ENCODE data around the gene CANT1.
"Not testable (repeated sequence)": the region's sequence is repeated elsewhere in the genome, so short reads cannot be mapped to it uniquely, and the experiment has no call there.

Gene CANT1

GRCh38 chr17:78961571-78961970 lies 48.0 kb downstream of the CANT1 start:
- DNase-seq (ENCODE audit: low read depth in 1 of 2, low spot score in 1 of 2), result no peak

- no peak for DNase-seq (ENCODE audit: low read depth in 1 of 2, low spot score in 1 of 2)
Measured at GRCh38 chr17:78960928-78961327, 48.6 kb downstream of the CANT1 start.

- no peak for DNase-seq (ENCODE audit: low read depth in 1 of 2, low spot score in 1 of 2)
Measured at GRCh38 chr17:78959803-78960202, 49.8 kb downstream of the CANT1 start.

- no peak for DNase-seq (ENCODE audit: low read depth in 1 of 2, low spot score in 1 of 2)
Measured at GRCh38 chr17:78958641-78959127, 50.9 kb downstream of the CANT1 start.

- no peak for DNase-seq (ENCODE audit: low read depth in 1 of 2, low spot score in 1 of 2)
Measured at GRCh38 chr17:78957128-78957527, 52.4 kb downstream of the CANT1 start.

- no peak for DNase-seq (ENCODE audit: low read depth in 1 of 2, low spot score in 1 of 2)
Measured at GRCh38 chr17:78956254-78956653, 53.3 kb downstream of the CANT1 start.

- DNase-seq (ENCODE audit: low read depth in 1 of 2, low spot score in 1 of 2), result no peak
Measured at GRCh38 chr17:78954684-78955083, 54.9 kb downstream of the CANT1 start.

GRCh38 chr17:78953356-78954350 lies 55.9 kb downstream of the CANT1 start:
- no peak for DNase-seq (ENCODE audit: low read depth in 1 of 2, low spot score in 1 of 2)

- no peak for DNase-seq (ENCODE audit: low read depth in 1 of 2, low spot score in 1 of 2)
Measured at GRCh38 chr17:78952706-78953105, 56.9 kb downstream of the CANT1 start.

- no peak for DNase-seq (ENCODE audit: low read depth in 1 of 2, low spot score in 1 of 2)
Measured at GRCh38 chr17:78951967-78952551, 57.5 kb downstream of the CANT1 start.

GRCh38 chr17:78950870-78951269 lies 58.7 kb downstream of the CANT1 start:
- no peak for DNase-seq (ENCODE audit: low read depth in 1 of 2, low spot score in 1 of 2)

- DNase-seq (ENCODE audit: low read depth in 1 of 2, low spot score in 1 of 2), result no peak
Measured at GRCh38 chr17:78947235-78948149, 62.1 kb downstream of the CANT1 start.

GRCh38 chr17:78946631-78947030 lies 62.9 kb downstream of the CANT1 start:
- DNase-seq (ENCODE audit: low read depth in 1 of 2, low spot score in 1 of 2), result no peak

- no peak for DNase-seq (ENCODE audit: low read depth in 1 of 2, low spot score in 1 of 2)
Measured at GRCh38 chr17:78946131-78946530, 63.4 kb downstream of the CANT1 start.

- DNase-seq (ENCODE audit: low read depth in 1 of 2, low spot score in 1 of 2), result not testable (repeated sequence)
Measured at GRCh38 chr17:78945455-78945854, 64.1 kb downstream of the CANT1 start.

- no peak for DNase-seq (ENCODE audit: low read depth in 1 of 2, low spot score in 1 of 2)
Measured at GRCh38 chr17:78944956-78945355, 64.6 kb downstream of the CANT1 start.

- no peak for DNase-seq (ENCODE audit: low read depth in 1 of 2, low spot score in 1 of 2)
Measured at GRCh38 chr17:78944026-78944425, 65.5 kb downstream of the CANT1 start.

Data from stimulated activated CD4-positive, alpha-beta T cell treated with anti-CD3 and anti-CD28 coated beads, Interleukin-15, amount 100 ng/mL, for 1 hour (primary cell).